GM08714 (cell line): ENCODE data around the gene ADCY2.

Experiments used
- H3K4me3 ChIP-seq: fragments of 200-500 bp; sonication (Bioruptor generic); 2 replicates; pipeline ENCODE4 v1.5.1; 2014; ENCODE audit warnings: mild to moderate bottlenecking, low read length, inconsistent platforms
- ZNF274 ChIP-seq: IDR thresholded peaks from 2 replicates; pipeline ENCODE4 v1.6.1; 2012; ENCODE audit warnings: mild to moderate bottlenecking, low read depth, low read length

Gene ADCY2

DNA sequence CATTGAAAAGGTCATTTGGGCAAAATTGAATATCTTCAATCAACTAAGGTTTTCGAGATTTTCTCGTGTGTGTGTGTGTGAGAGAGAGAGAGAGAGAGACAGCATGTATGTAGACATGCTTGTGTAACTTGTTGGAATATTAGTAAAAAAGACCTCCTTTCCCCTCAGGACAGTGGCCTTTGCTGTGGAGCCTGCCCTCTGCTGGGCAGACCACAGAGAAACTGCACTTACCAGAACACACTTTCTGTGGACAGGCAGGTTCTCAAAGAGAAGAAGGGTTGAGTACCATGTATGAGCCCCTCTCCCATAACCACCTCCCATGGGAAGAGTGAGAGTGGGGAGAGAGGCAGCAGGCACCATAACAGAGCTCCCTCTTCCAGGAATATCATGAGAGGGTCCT, 409.4 kb downstream of the ADCY2 start:
- TF ChIP-seq ZNF274 = no peak
- no peak overlapping the region for H3K4me3 ChIP-seq

- no peak overlapping the region for H3K4me3 ChIP-seq
- TF ChIP-seq ZNF274 = no peak
Observed at GRCh38 chr5:7808998-7809397, 413.1 kb downstream of the ADCY2 start.

DNA sequence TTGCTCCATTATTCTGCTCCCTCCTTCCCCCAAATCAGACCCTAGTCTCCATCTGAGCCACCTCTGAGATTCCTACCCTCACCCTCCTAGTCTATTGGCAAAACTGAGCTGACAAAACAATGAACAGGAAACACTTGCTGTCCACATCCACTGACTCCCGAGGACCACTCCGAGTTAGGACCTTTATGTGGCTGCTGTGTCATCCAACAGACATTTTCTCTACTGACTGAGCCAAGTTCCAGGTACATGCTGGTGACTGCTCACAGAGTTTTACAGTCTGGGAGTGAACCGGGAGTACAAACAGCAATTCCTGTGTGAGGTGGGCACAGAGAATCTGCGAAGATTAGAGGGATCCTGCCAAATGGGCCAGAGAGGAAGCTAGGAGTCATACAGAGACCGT, 415.8 kb downstream of the ADCY2 start:
- no peak overlapping the region for H3K4me3 ChIP-seq
- TF ChIP-seq ZNF274 = no peak

- TF ChIP-seq ZNF274 = no peak
- H3K4me3 ChIP-seq = no peak overlapping the region
Observed at GRCh38 chr5:7813007-7813406, 417.1 kb downstream of the ADCY2 start.

GRCh38 chr5:7813576-7813975, 417.6 kb downstream of the ADCY2 start:
- H3K4me3 ChIP-seq = no peak overlapping the region
- no peak for TF ChIP-seq ZNF274

DNA sequence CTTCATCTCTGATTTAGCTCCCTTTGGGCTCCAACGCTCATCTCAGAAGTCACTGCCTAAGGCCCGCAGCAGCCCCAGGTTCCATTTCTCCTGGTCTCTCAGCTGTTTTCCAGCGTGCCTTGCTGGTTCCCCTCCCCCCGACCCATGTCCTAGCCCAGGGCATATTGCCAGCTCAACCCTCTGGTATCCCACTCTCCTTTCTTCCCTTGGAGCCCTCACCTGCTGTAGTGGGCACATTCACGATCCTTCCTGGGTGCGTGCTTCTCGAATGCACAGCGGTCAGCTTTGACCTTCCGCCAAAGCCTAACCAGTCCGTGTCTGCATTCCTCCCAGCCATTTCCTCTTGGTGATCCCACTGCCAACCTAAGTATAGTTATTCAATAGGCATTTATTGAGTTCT, 418.9 kb downstream of the ADCY2 start:
- no peak overlapping the region for H3K4me3 ChIP-seq
- TF ChIP-seq ZNF274 = no peak

- TF ChIP-seq ZNF274 = no peak
- H3K4me3 ChIP-seq = no peak overlapping the region
Observed at GRCh38 chr5:7815892-7816534, 420.1 kb downstream of the ADCY2 start.

DNA sequence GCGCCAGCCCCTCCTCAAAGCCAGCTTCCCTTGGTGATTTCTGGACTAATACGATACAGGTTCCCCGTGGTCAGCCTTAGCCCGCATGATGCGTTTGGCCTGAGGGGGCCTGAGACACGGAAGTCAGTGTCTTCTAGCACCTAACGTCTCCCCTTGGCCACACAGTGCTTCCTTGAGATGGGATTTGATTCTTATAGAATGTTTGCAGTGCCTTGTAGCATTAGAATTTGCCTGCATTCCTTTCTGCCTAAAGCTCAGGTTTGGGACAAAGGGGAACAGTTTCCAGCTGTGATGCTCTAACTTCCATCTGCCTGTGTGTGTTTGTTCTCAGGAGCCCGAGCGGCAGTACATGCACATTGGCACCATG, 420.6 kb downstream of the ADCY2 start:
- H3K4me3 ChIP-seq = no peak overlapping the region
- TF ChIP-seq ZNF274 = no peak

DNA sequence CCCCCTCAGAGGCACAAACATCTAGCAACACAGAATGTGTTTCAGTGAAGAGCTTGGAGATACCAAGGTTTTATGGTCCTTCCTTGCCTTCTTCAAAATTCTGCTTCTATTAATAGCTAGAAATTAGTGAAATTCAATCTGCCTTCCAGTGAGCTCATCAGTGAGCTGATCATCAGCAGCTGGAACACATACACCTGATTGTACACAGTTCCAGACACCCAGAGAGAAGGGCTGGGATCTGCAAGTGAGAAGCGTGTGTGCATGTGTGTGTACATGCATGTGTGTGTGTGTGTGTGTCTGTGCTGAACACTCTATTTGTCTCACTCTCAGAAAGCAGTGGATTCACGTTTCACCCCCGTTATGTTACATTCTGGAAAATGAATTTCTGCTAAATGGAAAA, 426.5 kb downstream of the ADCY2 start:
- no peak for TF ChIP-seq ZNF274
- no peak overlapping the region for H3K4me3 ChIP-seq

- TF ChIP-seq ZNF274 = no peak
- no peak overlapping the region for H3K4me3 ChIP-seq
Observed at GRCh38 chr5:7823594-7823993, 427.7 kb downstream of the ADCY2 start.

DNA sequence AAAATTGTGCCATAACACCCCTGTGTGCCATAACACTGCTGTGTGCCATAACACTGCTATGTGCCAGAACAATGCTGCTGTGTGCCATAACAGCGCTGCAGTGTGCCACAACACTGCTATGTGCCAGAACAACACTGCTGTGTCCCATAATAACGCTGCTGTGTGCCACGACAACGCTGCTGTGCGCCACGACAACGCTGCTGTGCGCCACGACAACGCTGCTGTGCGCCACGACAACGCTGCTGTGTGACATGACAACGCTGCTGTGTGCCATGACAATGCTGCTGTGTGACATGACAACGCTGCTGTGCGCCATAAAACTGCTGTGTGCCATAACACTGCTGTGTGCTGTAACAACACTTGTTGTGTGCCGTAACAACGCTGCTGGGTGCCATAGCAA, 429.1 kb downstream of the ADCY2 start:
- TF ChIP-seq ZNF274 = no peak
- no peak overlapping the region for H3K4me3 ChIP-seq

- H3K4me3 ChIP-seq = no peak overlapping the region
- no peak for TF ChIP-seq ZNF274
Observed at GRCh38 chr5:7825630-7826029, 429.7 kb downstream of the ADCY2 start.

DNA sequence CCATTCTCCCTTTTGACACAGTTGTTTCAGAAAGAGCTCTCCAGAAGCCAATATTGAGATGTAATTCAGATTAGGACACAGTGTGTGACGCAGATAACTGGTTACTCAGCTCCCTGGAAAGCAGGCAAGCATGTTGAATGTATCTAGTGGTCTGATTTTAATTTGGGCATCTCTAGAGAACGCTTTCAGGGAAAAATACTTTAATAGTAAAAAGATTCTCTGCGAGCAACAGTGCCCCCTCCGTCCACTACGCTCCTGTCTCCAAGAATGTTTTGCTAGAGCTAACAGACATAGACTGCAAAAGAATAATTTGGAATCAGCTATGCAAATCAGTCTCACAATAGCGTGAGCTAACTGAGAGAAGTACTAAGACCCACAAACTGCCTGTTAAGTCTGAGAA, 431.7 kb downstream of the ADCY2 start:
- TF ChIP-seq ZNF274 = no peak
- H3K4me3 ChIP-seq = no peak overlapping the region

- no peak for TF ChIP-seq ZNF274
- no peak overlapping the region for H3K4me3 ChIP-seq
Observed at GRCh38 chr5:7828269-7828668, 432.3 kb downstream of the ADCY2 start.

GRCh38 chr5:7834982-7835381, 439.0 kb downstream of the ADCY2 start:
- H3K4me3 ChIP-seq = no peak overlapping the region
- TF ChIP-seq ZNF274 = no peak

DNA sequence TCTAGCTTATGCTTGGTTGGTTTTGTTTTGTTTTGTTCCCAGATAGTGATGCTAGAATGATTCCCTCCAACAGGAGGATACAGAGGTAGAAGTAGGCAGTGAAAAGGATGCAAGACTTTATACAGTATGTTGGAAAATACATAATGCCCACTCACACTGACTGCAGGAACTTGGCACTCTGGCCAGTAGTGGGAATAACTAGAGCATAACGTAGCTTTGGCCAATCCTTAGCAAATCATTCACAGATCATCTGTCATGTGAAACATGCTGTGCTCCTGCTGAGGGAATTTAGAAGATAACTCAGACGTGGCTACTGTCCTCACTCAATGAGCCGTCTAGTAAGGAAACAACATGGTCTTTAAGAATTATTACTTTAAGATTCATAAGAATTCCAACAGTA, 441.5 kb downstream of the ADCY2 start:
- no peak for TF ChIP-seq ZNF274
- no peak overlapping the region for H3K4me3 ChIP-seq
